Fibroblast of skin of abdomen (primary cell): ENCODE results near the gene NHLH1.
"Not testable (repeated sequence)": the region's sequence is repeated elsewhere in the genome, so short reads cannot be mapped to it uniquely, and the experiment has no call there.

Source experiments
- DNase-seq: peaks from one replicate; pipeline ENCODE4 v3.0.0-alpha.2; 2013

The NHLH1 gene

GRCh38 chr1:160384812-160385211, 17.9 kb downstream of the NHLH1 start:
- DNase-seq, result not testable (repeated sequence)

GRCh38 chr1:160388406-160388805, 21.5 kb downstream of the NHLH1 start:
- DNase-seq, result not testable (repeated sequence)

GRCh38 chr1:160394673-160395072, 27.8 kb downstream of the NHLH1 start:
- DNase-seq, result no peak

- no peak for DNase-seq
These were observed 30.8 kb downstream of the NHLH1 start for GRCh38 chr1:160397651-160398050.

GRCh38 chr1:160398823-160399222, 32.0 kb downstream of the NHLH1 start:
- no peak for DNase-seq

GRCh38 chr1:160399544-160400222, 32.8 kb downstream of the NHLH1 start:
- peak; percentile 38 for DNase-seq

- peak; percentile 79 for DNase-seq
These were observed 33.4 kb downstream of the NHLH1 start, which contains the start of gene VANGL2 for GRCh38 chr1:160400223-160400645. VANGL2 (plus strand) TSS chr1:160400564; CDS start chr1:160415838, 15,274 bp downstream.

- DNase-seq, result peak; percentile 20
These were observed 34.0 kb downstream of the NHLH1 start for GRCh38 chr1:160400646-160401486.

- DNase-seq, result no peak
These were observed 34.6 kb downstream of the NHLH1 start for GRCh38 chr1:160401487-160401805.

GRCh38 chr1:160402001-160402795, 35.3 kb downstream of the NHLH1 start:
- no peak for DNase-seq

- no peak for DNase-seq
These were observed 36.4 kb downstream of the NHLH1 start for GRCh38 chr1:160403244-160403643.

- no peak for DNase-seq
These were observed 37.2 kb downstream of the NHLH1 start for GRCh38 chr1:160404094-160404493.

- DNase-seq, result no peak
These were observed 38.5 kb downstream of the NHLH1 start for GRCh38 chr1:160405331-160405877.

GRCh38 chr1:160406131-160406968, 39.5 kb downstream of the NHLH1 start:
- no peak for DNase-seq

- peak; percentile 33 for DNase-seq
These were observed 41.2 kb downstream of the NHLH1 start for GRCh38 chr1:160407839-160408801.

- no peak for DNase-seq
These were observed 42.0 kb downstream of the NHLH1 start for GRCh38 chr1:160408864-160409263.

- DNase-seq, result no peak
These were observed 42.6 kb downstream of the NHLH1 start for GRCh38 chr1:160409486-160409885.

GRCh38 chr1:160410406-160411005, 43.6 kb downstream of the NHLH1 start:
- peak; percentile 40 for DNase-seq

GRCh38 chr1:160411271-160412027, 44.6 kb downstream of the NHLH1 start:
- DNase-seq, result no peak

GRCh38 chr1:160412028-160412362, 45.1 kb downstream of the NHLH1 start:
- DNase-seq, result no peak
